ENCODE results near the gene RHO.
A peak's percentile ranks its signal among the peaks of the same experiment; 100 is the strongest.
"Not testable (repeated sequence)": the region's sequence is repeated elsewhere in the genome, so short reads cannot be mapped to it uniquely, and the experiment has no call there.

Gene RHO

GRCh38 chr3:129522953-129523352 is 5.5 kb upstream of the RHO start:
- no peak for DNase-seq

DNA sequence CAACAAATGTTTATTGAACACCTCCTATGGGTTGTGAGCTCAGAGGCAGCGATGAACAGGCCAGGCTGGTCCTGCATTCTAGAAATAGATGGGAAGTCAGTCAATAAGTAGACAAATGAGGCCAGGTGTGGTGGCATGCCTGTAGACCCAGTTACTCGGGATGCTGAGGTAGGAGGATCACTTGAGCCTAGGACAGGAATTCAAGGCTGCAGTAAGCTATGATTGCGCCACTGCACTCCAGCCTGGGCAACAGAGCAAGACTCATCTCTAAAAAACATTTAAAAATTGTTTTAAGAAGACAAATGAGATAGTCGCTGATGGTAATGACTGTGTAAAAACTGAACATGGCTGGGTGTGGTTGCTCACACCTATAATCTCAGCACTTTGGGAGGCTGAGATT is 4.4 kb upstream of the RHO start:
- DNase-seq: peak; percentile 2

GRCh38 chr3:129525341-129525968 is 3.0 kb upstream of the RHO start:
- DNase-seq: no peak

GRCh38 chr3:129526121-129526900 is 2.1 kb upstream of the RHO start:
- peak; percentile 31 for DNase-seq

DNA sequence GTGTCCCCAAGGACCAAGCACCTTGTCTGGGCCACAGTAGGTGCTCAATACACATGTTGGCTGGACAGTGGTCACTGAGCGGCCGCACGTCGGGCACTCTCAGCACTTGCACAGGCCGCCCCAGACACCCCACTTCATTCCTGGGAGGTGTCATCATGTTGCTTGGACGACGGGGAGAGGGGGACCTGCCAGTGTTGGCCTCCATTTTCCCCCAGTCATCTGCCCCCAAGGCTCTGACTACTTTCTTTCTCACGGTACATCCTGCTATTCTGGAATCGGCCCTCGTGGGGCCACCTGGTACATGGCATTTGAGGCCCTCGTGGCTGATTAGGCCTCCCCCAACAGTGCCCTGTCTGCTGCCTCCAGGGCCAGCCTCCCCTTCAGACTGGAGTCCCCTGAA is 1.2 kb upstream of the RHO start:
- DNase-seq: no peak

GRCh38 chr3:129529436-129530210 is 1.2 kb downstream of the RHO start:
- DNase-seq: no peak

DNA sequence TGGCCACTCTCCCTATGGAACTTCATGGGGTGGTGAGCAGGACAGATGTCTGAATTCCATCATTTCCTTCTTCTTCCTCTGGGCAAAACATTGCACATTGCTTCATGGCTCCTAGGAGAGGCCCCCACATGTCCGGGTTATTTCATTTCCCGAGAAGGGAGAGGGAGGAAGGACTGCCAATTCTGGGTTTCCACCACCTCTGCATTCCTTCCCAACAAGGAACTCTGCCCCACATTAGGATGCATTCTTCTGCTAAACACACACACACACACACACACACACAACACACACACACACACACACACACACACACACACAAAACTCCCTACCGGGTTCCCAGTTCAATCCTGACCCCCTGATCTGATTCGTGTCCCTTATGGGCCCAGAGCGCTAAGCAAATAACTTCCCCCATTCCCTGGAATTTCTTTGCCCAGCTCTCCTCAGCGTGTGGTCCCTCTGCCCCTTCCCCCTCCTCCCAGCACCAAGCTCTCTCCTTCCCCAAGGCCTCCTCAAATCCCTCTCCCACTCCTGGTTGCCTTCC is 1.9 kb downstream of the RHO start:
- no peak for DNase-seq

GRCh38 chr3:129530821-129531220 is 2.4 kb downstream of the RHO start:
- no peak for DNase-seq

GRCh38 chr3:129531699-129532098 is 3.3 kb downstream of the RHO start:
- DNase-seq: no peak

DNA sequence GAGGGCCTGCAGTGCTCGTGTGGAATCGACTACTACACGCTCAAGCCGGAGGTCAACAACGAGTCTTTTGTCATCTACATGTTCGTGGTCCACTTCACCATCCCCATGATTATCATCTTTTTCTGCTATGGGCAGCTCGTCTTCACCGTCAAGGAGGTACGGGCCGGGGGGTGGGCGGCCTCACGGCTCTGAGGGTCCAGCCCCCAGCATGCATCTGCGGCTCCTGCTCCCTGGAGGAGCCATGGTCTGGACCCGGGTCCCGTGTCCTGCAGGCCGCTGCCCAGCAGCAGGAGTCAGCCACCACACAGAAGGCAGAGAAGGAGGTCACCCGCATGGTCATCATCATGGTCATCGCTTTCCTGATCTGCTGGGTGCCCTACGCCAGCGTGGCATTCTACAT is 3.8 kb downstream of the RHO start:
- no peak for DNase-seq

- DNase-seq: no peak
Observed at GRCh38 chr3:129533406-129533805, 5.0 kb downstream of the RHO start.

DNA sequence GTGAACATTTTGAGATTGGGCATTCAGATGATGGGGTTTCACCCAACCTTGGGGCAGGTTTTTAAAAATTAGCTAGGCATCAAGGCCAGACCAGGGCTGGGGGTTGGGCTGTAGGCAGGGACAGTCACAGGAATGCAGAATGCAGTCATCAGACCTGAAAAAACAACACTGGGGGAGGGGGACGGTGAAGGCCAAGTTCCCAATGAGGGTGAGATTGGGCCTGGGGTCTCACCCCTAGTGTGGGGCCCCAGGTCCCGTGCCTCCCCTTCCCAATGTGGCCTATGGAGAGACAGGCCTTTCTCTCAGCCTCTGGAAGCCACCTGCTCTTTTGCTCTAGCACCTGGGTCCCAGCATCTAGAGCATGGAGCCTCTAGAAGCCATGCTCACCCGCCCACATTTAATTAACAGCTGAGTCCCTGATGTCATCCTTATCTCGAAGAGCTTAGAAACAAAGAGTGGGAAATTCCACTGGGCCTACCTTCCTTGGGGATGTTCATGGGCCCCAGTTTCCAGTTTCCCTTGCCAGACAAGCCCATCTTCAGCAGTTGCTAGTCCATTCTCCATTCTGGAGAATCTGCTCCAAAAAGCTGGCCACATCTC is 6.1 kb downstream of the RHO start:
- DNase-seq: peak; percentile 30

DNA sequence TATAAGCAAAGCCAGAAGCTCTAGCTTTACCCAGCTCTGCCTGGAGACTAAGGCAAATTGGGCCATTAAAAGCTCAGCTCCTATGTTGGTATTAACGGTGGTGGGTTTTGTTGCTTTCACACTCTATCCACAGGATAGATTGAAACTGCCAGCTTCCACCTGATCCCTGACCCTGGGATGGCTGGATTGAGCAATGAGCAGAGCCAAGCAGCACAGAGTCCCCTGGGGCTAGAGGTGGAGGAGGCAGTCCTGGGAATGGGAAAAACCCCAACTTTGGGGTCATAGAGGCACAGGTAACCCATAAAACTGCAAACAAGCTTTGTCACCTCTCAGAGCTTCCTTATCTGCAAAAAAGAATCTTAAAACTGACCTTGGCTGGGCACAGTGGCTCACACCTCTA is 6.6 kb downstream of the RHO start:
- no peak for DNase-seq

DNA sequence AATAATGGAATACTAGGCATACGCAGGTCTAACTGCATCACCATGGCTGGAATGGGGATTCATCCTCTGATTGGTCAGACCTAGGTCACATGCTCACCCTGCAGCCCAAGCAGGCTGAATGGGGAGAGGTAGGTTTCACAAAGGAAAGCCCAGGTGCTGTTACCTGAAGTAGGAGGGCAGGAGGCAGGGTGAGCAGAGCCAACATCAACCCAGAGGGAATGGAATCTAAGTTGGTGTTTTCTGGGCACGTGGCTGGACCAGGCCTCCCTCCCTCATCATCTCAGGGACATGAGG is 7.9 kb downstream of the RHO start:
- peak; percentile 3 for DNase-seq

- no peak for DNase-seq
Observed at GRCh38 chr3:129536804-129537203, 8.4 kb downstream of the RHO start.

- no peak for DNase-seq
Observed at GRCh38 chr3:129539206-129539605, 10.8 kb downstream of the RHO start.

DNA sequence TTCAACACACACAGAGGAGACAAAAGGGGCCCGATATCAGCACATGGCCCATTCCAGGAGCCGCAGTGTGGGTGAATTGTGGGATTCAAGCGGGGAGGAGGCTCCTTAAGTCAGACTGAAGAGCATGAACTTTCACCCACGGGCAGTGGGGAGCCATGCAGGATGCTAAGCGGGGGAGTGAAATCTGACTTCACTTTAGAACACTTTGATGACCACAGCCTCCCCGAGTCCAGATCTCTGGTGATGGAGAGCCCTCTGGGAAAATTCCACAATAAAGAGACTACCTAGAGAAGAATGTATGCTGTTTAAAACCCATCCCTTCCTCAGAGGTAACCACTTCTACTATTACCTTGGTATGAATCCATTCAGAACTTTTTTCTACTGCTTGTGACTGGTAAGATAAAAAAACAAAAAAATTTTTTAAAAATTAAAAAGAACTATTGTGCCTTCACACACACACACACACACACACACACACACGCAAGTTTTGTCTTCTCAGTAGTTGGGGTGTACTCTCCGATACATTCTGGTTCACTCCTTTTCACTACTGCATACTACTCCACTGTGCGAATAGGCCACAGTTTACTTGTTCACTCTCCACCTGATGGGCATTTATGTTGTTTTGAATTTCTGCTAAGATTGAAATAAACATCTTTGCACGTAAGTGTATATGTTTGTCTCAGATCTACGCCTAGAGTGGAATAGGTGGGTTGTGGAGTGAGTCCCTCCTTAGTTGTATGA is 12.5 kb downstream of the RHO start:
- no peak for DNase-seq

DNA sequence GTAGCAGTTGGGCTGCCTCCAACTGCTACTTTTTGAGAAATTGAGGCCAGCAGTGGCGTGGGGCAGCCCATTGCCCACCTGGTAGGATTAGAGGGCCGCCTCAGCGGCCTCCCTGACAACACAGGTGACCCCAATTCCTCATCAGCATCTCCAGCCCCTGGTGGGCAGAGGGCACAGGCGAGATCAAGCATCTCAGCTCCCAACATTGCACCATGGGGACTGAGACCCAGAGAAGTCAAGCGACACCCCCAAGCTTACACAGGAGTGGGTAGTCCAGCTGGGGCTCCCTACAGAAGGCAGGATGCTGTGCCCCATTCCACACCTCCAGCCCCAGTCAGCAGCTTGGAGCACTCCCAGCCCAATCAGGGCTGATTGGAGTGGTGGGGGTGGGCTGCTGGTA is 14.3 kb downstream of the RHO start:
- DNase-seq: no peak

DNA sequence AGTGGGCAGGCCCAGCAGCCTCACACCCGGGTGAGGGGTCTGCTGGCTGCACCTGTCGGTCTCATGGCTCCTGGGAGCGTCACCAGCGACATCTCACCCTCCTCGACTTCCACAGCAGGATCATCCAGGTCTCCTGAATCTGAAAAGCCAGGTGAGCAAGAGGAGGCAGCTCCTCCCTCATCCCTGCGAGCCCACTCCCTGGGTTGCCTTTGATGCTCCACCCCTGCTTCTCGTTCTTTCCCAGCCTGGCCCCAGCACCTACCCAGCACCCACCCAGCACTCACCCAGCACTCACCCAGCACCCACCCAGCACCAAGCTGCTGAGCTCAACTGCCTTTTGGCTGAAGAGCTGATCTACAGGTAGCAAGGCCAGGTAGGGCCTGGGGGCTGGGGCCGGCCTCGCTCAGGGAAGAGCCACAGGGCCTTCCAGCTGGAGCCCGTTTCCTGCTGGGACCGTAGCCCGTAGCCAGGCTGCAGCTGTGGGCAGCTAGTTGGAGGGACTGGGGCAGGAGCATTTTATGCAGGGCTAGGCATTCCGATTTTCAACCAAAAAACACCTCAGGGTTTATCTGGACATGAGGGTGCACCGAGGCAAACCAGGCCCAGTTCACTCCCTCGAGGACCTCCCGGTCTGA is 14.8 kb downstream of the RHO start, which contains the start of gene H1-8:
Gene H1-8 (plus strand): TSS at position 20 of the 635 bp plus-strand sequence. CDS start 44 bp downstream, at position 64.
- DNase-seq: no peak

GRCh38 chr3:129543999-129544398 is 15.6 kb downstream of the RHO start:
- DNase-seq: no peak

GRCh38 chr3:129545951-129546350 is 17.5 kb downstream of the RHO start:
- not testable (repeated sequence) for DNase-seq

DNA sequence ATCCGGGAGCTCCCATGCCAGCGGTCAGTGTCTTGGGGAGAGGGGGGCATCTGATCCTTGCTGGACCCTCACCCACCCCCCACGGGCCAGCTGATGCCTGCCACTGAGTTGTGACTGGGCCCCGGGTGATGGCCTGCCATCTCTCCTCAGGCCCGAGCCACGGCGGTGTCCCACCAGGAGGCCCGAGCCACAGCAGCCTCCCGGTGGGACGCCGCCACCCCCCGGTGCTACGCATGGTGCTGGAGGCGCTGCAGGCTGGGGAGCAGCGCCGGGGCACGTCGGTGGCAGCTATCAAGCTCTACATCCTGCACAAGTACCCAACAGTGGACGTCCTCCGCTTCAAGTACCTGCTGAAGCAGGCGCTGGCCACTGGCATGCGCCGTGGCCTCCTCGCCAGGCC is 18.8 kb downstream of the RHO start:
- DNase-seq: no peak

Data from NCI-H69 (cell line).